CD4-positive, alpha-beta T cell treated with Interleukin-2 at 100 ng/mL for 4 hours (primary cell): ENCODE results near the gene TTC39C.
"Not testable (repeated sequence)": the region's sequence is repeated elsewhere in the genome, so short reads cannot be mapped to it uniquely, and the experiment has no call there.

Experiments used
- DNase-seq: peaks from one replicate; pipeline ENCODE4 v3.0.0-alpha.2; 2020; ENCODE audit warnings: low spot score

Gene TTC39C

DNA sequence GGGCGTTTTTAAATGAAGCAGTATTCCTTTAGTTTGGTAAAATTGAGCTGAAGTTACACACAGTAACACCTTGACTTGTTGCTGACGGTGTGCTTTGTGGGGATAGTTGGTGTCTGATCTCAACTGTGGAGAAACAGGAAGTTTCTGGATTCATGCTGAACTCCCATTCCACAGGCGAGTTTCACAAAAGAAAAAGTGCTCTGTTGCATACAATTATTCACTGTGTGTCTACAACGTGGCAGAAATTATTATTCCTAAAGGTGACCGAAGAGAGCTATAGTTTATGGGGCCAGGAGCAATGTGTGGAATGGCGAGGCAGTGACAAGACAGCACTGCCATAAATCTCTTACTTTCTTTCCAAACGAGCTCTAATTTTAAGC, 123.8 kb downstream of the TTC39C start:
- DNase-seq = no peak

DNA sequence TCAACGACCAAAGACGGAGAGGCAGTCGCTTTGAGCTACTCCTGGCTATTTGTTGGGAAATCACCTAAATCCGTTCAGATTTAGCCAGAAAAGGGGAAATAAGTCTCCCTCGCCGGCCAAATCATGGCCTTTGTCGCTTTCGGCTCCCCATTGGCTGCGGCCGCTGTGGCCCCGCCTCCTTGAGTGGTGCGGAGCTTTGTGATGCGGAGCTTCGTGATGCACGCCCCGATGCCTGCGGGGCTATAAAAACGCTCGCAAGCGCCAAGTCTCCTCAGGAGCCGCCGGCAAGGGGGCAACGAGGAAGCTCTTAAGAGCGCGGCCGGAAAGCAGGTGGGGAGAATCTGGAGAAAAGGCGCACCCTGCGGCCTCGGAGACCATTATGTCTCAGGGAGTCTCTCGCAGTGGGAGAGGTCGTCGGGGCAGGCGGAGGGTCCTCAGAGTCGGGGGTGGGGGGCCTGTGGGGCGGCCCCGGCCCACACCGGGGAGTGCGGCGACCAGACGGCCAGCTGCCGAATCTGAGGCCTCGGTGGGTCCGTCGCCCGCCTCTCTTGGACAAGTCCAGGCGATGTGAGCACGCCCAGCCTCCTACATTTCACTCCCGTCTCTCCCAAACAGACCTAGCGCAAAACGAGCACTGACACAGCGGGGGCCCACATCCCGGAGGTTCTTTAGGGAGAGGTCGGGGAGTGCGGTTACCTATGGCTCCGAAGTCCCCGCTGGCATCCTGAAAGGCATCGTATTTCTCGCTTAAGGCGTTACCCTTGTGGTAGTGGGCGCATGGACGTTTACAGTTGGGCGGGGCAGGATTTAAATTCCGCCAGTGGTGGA, 124.4 kb downstream of the TTC39C start, which contains the start of gene CABYR:
TSS of gene CABYR (plus strand) at position 274 of the 828 bp plus-strand sequence. CDS start 4,053 bp downstream, outside the sequence.
- DNase-seq = peak; percentile 75

DNA sequence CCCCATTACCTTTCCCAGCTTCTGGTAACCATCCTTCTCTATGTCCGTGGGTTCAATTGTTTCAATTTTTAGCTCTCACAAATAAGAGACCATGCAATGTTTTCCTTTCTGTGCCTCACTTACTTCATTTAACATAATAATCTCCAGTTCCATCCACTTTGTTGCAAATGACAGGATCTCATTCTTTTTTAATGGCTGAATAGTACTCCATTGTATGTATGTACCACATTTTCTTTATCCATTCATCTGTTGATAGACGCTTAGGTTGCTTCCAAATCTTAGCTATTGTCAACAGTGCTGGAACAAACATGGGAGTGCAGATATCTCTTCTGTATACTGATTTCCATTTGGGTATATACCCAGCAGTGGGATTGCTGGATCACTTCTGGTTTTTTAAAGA, 126.1 kb downstream of the TTC39C start:
- no peak for DNase-seq

DNA sequence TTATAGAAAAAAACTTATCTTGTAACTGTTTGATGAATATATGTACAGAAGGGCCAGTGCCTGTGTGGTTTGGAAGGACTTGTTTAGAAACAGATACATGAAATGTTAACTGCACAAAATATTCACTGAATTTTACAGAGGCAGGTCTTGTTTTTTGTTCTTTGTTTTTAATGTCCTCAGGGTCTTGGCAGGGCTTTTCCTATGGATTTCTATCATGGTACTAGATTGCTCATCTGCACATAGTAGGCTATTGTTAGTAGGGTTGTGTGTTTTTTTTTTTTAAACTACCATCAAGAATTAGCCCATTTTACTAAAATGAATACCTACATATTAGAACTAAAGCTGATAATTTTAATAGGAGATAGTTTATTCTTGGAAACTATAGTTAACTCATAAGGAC, 127.8 kb downstream of the TTC39C start:
- DNase-seq = no peak

DNA sequence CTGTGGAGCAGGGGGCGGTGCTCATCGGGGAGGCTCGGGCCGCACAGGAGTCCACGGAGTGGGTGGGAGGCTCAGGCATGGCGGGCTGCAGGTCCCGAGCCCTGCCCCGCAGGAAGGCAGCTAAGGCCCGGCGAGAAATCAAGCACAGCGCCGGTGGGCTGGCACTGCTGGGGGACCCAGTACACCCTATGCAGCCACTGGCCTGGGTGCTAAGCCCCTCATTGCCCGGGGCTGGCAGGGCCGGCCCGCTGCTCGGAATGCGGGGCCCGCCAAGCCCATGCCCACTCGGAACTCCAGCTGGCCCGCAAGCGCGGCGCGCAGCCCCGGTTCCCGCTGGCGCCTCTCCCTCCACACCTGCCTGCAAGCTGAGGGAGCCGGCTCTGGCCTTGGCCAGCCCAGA, 135.0 kb downstream of the TTC39C start:
- not testable (repeated sequence) for DNase-seq

DNA sequence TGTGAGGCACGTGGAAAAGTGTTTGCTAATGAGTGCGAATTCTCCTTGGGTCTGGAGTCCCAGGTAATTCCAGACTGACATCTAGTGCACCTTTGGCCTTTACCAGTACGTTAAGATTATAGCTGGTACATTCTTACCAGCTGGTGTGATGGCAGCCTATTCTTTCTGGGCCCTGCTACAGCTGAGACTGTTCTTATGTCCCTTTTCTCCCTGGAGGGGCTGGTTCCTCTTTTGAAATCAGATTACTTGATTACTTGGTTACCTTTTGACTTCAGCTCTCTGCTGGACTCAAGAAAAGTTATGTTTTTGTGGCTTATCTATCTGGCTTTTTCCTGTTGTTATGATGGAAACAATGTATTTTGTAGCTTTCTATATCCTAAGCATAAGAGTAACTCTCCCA, 138.8 kb downstream of the TTC39C start:
- DNase-seq = no peak

DNA sequence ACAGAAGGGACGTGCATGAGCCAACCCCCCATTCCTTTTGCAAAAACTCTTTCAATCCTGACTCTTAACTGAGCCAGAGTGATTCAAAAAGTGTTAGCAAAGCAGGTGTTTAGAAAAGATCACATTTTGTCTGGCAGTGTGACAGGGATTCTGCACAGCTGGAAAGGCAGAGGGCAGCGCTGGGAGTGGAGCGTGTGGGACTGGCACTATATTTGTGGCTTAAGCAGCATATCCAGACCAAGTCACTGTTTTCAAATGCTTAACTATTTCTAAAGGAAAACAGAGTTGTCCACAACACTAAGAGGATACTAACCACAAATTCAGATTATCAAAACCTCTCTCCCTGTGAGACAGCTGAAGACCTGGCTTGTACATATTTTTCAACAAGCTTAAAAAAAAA, 143.3 kb downstream of the TTC39C start:
- no peak for DNase-seq

DNA sequence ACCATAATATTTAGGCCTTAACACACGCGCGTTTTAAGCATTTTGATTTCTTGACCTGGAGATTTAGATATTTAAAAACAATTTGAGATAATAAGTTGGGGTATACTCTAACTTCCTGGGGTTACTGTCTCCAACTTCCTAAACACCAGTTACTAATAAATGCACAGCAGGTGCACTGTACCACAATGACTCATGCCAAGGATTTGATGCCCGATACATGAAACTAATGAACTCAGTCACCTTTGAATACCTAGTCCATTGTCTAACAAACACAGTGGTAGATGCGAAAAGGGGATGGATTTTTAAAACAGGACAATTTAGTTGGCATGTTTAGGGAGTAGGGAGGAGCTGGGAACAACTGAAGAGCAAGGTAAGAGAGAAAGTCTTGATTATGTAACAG, 145.5 kb downstream of the TTC39C start:
- DNase-seq = no peak

DNA sequence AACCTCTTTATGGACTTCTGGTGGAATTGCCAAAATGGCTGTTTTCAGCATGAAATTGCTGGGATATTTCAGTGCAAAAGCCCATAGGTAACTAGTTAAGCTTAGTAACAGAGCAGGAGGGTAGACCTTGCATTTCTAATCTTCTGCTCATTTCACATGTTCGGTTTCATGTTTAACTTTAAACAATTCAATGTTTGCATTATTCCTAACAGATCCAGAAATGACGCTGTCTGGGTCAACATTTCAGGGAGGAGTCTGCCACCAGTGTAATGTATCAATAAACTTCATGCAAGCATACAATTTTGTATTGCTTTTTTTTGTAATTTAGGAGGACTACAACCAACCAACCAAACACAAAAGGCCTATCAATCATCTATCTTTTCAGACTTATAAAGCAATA, 146.8 kb downstream of the TTC39C start:
- no peak for DNase-seq

DNA sequence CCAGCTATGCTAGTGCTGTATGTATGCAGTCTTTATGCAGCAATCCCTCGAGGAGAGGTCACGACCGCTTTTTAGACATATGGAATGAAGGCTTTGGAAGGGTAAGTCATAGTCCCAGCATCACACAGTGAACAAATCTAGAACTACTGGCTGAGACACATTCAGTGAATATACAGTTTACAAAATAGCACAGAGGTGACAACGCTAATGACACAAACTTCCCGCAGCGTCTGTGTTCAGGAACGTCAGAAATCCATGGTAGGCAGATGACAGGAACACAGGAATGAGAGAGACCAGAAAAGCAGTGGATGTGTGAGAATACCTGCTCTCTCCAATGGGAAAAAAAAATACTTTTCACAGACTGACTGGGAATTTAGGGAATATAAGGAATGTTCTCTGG, 153.9 kb downstream of the TTC39C start:
- DNase-seq = no peak

DNA sequence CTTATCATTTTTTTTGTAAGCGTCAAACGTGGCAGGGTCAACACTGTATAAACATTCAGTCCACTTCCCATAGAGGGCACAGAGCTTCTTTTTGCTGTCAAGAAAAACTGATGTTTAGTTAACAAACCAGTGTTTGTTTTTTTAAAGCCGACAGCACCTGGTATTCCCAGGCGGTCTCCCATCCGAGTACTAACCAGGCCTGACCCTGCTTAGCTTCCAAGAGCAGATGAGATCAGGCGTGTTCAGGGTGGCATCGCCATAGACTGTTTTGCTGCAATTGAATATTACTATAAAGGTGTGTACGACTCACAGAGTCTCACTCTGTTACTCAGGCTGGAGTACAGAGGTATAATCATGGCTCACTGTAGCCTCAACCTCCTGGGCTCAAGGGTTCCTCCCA, 155.8 kb downstream of the TTC39C start:
- DNase-seq = no peak

DNA sequence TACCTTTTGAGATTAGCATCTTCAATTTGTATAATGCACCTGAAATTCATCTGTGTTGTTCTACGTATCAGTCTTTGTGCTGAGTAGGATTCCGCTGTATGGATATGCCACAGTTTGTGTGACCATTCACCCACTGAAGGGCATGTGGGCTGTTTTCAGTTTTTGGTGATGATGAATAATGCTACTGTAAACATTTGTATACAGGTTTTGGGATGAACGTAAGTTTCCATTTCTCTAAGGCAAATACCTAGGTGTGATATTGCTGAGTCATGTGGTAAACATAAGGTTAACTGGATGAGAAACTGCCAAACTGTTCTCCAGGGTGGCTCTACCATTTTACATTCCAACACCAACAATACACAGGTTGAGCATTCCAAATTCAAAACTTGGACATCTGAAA, 159.4 kb downstream of the TTC39C start:
- DNase-seq = no peak

DNA sequence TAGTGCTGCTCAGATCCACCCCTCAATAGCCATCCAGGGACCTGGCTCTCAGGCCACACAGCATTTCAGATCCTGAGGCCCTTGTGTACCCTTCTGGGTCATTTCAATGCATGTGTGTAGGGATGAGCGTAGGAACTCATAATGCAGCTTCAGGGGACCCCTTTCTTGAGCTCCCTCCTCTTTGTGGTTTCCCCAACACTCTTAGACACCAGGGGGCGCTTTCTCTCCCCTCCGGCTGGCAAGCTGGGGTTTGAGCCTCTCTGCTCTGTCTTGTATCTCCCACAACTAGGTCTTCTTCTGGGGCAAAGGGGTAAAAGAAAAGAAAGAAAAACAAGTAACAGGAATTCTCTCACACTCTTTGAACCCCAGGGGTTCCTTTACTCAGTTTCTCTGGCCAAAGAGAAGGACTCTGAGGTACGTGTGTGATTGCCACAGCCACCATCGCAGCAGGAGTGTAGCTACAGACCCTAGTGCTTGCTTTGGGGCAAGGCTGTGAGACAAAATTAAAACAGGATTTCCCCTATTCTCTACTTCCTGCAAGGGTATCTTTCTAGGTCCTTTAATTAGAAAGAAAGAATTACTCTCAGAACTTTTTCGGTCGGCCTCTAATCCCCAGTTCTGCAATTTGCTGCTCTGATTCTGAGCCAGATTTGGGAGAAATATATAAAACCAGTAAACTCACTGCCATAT, 162.3 kb downstream of the TTC39C start:
- DNase-seq = peak; percentile 33

DNA sequence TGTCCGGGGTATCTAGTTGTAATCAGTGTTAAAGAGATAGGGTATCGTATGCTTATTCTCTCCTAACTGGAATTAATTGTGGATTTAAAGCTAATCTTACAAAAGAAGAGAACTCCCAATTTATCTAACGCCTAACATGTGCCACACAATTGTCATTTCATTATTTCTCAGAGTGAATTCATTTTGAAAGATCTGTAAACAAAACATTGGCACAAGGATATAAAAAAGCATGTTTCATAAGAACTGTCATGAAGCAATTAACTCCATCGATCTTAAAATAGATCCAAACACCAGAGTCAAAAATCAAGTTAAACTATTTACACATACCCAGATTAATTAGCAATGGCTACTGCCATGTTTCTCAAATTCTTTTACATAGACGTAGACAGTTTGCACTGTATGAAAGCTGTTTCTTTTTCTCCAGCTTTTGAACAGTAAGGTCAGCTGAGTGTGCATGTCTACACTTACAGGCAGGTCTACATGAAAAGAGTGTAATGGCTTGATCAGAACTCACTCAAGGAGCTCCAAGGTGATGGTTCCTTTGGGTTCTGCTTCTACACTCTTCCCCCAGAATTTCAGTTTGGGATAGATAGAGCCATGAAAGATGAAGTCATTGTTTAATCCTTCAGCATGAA, 163.1 kb downstream of the TTC39C start:
- DNase-seq = no peak

DNA sequence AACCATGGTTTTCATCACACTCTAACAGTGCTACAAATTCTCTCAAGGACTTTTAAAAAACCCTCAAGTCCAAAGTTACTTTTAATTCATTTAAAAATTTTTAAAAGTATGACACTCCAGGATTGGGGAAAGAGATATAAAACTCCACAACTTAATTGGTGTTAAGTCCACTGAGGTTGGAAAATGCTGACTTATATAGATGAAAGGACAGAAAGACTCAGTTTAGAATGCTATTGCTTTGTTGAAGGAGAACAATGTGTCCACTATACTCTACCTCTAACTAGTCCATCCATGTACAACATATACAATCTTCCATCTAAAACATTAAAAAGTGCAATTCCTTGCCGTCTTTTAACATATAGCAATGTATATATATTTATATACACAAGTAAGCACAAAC, 165.5 kb downstream of the TTC39C start:
- DNase-seq = no peak

DNA sequence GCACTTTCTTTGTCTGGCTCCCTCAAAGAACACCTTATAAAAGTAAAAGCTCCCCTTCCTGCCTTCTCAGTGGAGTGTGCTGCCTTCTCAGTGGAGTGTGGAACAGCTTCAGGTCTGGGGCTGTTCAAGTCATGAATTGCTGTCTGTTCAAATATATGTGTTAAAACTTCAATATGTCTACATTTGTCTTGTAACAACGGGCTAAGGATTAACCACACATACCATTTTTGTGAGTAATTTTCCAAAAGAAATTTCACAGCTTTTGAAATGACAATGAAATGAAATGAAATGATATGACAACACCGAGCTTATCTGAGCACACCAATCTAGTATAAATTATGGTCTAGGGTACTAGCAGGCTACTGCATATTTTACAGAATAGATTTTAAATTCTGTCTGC, 167.3 kb downstream of the TTC39C start:
- DNase-seq = no peak
